ENCODE measurements around the gene CDYL.

The CDYL gene

GRCh38 chr6:4901386-4902061, 125.3 kb downstream of the CDYL start:
- CTCF ChIA-PET = interaction anchor here (0.6 kb wide), 1 partner anchor 24 kb away, joined by 3 read pairs; no protein-coding TSS in a partner anchor
- Histone ChIP-seq H3K36me3 (ENCODE audit: control insufficient read depth in 4 of 4, insufficient read depth in 4 of 4, low read length in 3 of 4) (peaks cover 11 to 49% (median 22%) of the 10 kb centered on the region in 4 experiments), H3K27me3 (replicated peaks in 2 of 5; ENCODE audit: control insufficient read depth in 4 of 5, insufficient read depth in 5 of 5, low read length in 4 of 5) (no peaks in the 10 kb centered on the region), H3K4me3 (ENCODE audit: control insufficient read depth in 1 of 7, extremely low read depth in 1 of 7, insufficient read depth in 4 of 7, low read depth in 2 of 7, low read length in 6 of 7) (no peak overlapping the region), H3K27ac (ENCODE audit: insufficient read depth in 1 of 2, low read depth in 1 of 2, low read length in 2 of 2, poor library complexity in 1 of 2, severe bottlenecking in 2 of 2) (no peak overlapping the region), H3K9me3 (ENCODE audit: control extremely low read depth in 1 of 5, control insufficient read depth in 4 of 5, insufficient read depth in 2 of 5, low read depth in 1 of 5, low read length in 4 of 5) (peaks cover 0 to 16% (median 4%) of the 10 kb centered on the region in 5 experiments), H3K4me1 (ENCODE audit: control extremely low read depth in 1 of 4, control insufficient read depth in 4 of 4, insufficient read depth in 4 of 4, low read length in 3 of 4) (peaks cover 5 to 26% (median 14%) of the 10 kb centered on the region in 4 experiments)
- POLR2A ChIA-PET = interaction anchor here (0.7 kb wide), 1 partner anchor 15 kb away, joined by 3 read pairs; no protein-coding TSS in a partner anchor
- WGBS (ENCODE audit: insufficient coverage) = 82% methylated on average over 3 of the region's 8 CpGs
- no peak for DNase-seq

GRCh38 chr6:4902363-4902762, 126.2 kb downstream of the CDYL start:
- Histone ChIP-seq H3K9me3 (ENCODE audit: control extremely low read depth in 1 of 5, control insufficient read depth in 4 of 5, insufficient read depth in 2 of 5, low read depth in 1 of 5, low read length in 4 of 5) (peaks cover 0 to 16% (median 4%) of the 10 kb centered on the region in 5 experiments), H3K4me1 (ENCODE audit: control extremely low read depth in 1 of 4, control insufficient read depth in 4 of 4, insufficient read depth in 4 of 4, low read length in 3 of 4) (peaks cover 12 to 34% (median 20%) of the 10 kb centered on the region in 4 experiments), H3K27ac (ENCODE audit: insufficient read depth in 1 of 2, low read depth in 1 of 2, low read length in 2 of 2, poor library complexity in 1 of 2, severe bottlenecking in 2 of 2) (no peak overlapping the region), H3K27me3 (replicated peaks in 2 of 5; ENCODE audit: control insufficient read depth in 4 of 5, insufficient read depth in 5 of 5, low read length in 4 of 5) (no peaks in the 10 kb centered on the region), H3K4me3 (ENCODE audit: control insufficient read depth in 1 of 7, extremely low read depth in 1 of 7, insufficient read depth in 4 of 7, low read depth in 2 of 7, low read length in 6 of 7) (no peak overlapping the region), H3K36me3 (ENCODE audit: control insufficient read depth in 4 of 4, insufficient read depth in 4 of 4, low read length in 3 of 4) (peaks cover 11 to 45% (median 19%) of the 10 kb centered on the region in 4 experiments)
- POLR2A ChIA-PET = interaction anchor here (0.7 kb wide), 1 partner anchor 15 kb away, joined by 3 read pairs; no protein-coding TSS in a partner anchor
- CTCF ChIA-PET = no interaction called here
- WGBS (ENCODE audit: insufficient coverage) = 44% methylated on average over 2 of the region's 2 CpGs
- peak in 2 of 3 donors; percentile 68 to 80 for DNase-seq

GRCh38 chr6:4903121-4903520, 126.9 kb downstream of the CDYL start:
- Histone ChIP-seq H3K27me3 (replicated peaks in 2 of 5; ENCODE audit: control insufficient read depth in 4 of 5, insufficient read depth in 5 of 5, low read length in 4 of 5) (no peaks in the 10 kb centered on the region), H3K9me3 (ENCODE audit: control extremely low read depth in 1 of 5, control insufficient read depth in 4 of 5, insufficient read depth in 2 of 5, low read depth in 1 of 5, low read length in 4 of 5) (peaks cover 0 to 16% (median 4%) of the 10 kb centered on the region in 5 experiments), H3K4me3 (ENCODE audit: control insufficient read depth in 1 of 7, extremely low read depth in 1 of 7, insufficient read depth in 4 of 7, low read depth in 2 of 7, low read length in 6 of 7) (no peak overlapping the region), H3K4me1 (ENCODE audit: control extremely low read depth in 1 of 4, control insufficient read depth in 4 of 4, insufficient read depth in 4 of 4, low read length in 3 of 4) (peaks cover 19 to 42% (median 27%) of the 10 kb centered on the region in 4 experiments), H3K36me3 (ENCODE audit: control insufficient read depth in 4 of 4, insufficient read depth in 4 of 4, low read length in 3 of 4) (peaks cover 10 to 41% (median 16%) of the 10 kb centered on the region in 4 experiments), H3K27ac (ENCODE audit: insufficient read depth in 1 of 2, low read depth in 1 of 2, low read length in 2 of 2, poor library complexity in 1 of 2, severe bottlenecking in 2 of 2) (no peak overlapping the region)
- CTCF ChIA-PET = no interaction called here
- POLR2A ChIA-PET = no interaction called here
- 88% methylated on average over 6 of the region's 9 CpGs for WGBS (ENCODE audit: insufficient coverage)
- DNase-seq = no peak

- ChIA-PET CTCF (no interaction called here), POLR2A (no interaction called here)
- Histone ChIP-seq H3K4me3 (ENCODE audit: control insufficient read depth in 1 of 7, extremely low read depth in 1 of 7, insufficient read depth in 4 of 7, low read depth in 2 of 7, low read length in 6 of 7) (no peak overlapping the region), H3K9me3 (ENCODE audit: control extremely low read depth in 1 of 5, control insufficient read depth in 4 of 5, insufficient read depth in 2 of 5, low read depth in 1 of 5, low read length in 4 of 5) (peaks cover 0 to 10% (median 1%) of the 10 kb centered on the region in 5 experiments), H3K36me3 (ENCODE audit: control insufficient read depth in 4 of 4, insufficient read depth in 4 of 4, low read length in 3 of 4) (peaks cover 5 to 38% (median 9%) of the 10 kb centered on the region in 4 experiments), H3K27me3 (replicated peaks in 2 of 5; ENCODE audit: control insufficient read depth in 4 of 5, insufficient read depth in 5 of 5, low read length in 4 of 5) (no peaks in the 10 kb centered on the region), H3K4me1 (ENCODE audit: control extremely low read depth in 1 of 4, control insufficient read depth in 4 of 4, insufficient read depth in 4 of 4, low read length in 3 of 4) (peaks cover 21 to 45% (median 29%) of the 10 kb centered on the region in 4 experiments), H3K27ac (ENCODE audit: insufficient read depth in 1 of 2, low read depth in 1 of 2, low read length in 2 of 2, poor library complexity in 1 of 2, severe bottlenecking in 2 of 2) (no peak overlapping the region)
- DNase-seq = no peak
- WGBS (ENCODE audit: insufficient coverage) = 94% methylated on average over 11 of the region's 12 CpGs
Observed at GRCh38 chr6:4903751-4904370, 127.7 kb downstream of the CDYL start.

- peaks cover 21 to 45% (median 29%) of the 10 kb centered on the region in 4 experiments for H3K4me1 ChIP-seq (ENCODE audit: control extremely low read depth in 1 of 4, control insufficient read depth in 4 of 4, insufficient read depth in 4 of 4, low read length in 3 of 4)
- H3K4me3 ChIP-seq (ENCODE audit: control insufficient read depth in 1 of 7, extremely low read depth in 1 of 7, insufficient read depth in 4 of 7, low read depth in 2 of 7, low read length in 6 of 7) = no peak overlapping the region
- H3K9me3 ChIP-seq (ENCODE audit: control extremely low read depth in 1 of 5, control insufficient read depth in 4 of 5, insufficient read depth in 2 of 5, low read depth in 1 of 5, low read length in 4 of 5) = peaks cover 0 to 4% (median 0%) of the 10 kb centered on the region in 5 experiments
- peaks cover 5 to 36% (median 7%) of the 10 kb centered on the region in 4 experiments for H3K36me3 ChIP-seq (ENCODE audit: control insufficient read depth in 4 of 4, insufficient read depth in 4 of 4, low read length in 3 of 4)
- H3K27ac ChIP-seq (ENCODE audit: insufficient read depth in 1 of 2, low read depth in 1 of 2, low read length in 2 of 2, poor library complexity in 1 of 2, severe bottlenecking in 2 of 2) = no peak overlapping the region
- POLR2A ChIA-PET = no interaction called here
- CTCF ChIA-PET = no interaction called here
- H3K27me3 ChIP-seq (replicated peaks in 2 of 5; ENCODE audit: control insufficient read depth in 4 of 5, insufficient read depth in 5 of 5, low read length in 4 of 5) = no peaks in the 10 kb centered on the region
- over 99% methylated on average over 11 of the region's 12 CpGs for WGBS (ENCODE audit: insufficient coverage)
- no peak for DNase-seq
Observed at GRCh38 chr6:4904461-4905025, 128.3 kb downstream of the CDYL start.

GRCh38 chr6:4905826-4906225, 129.6 kb downstream of the CDYL start:
- ChIA-PET POLR2A (no interaction called here), CTCF (interaction anchor here (1.0 to 3.2 kb wide), 2 partner anchors 10 kb away, joined by 3 to 8 read pairs; no protein-coding TSS in a partner anchor)
- Histone ChIP-seq H3K36me3 (ENCODE audit: control insufficient read depth in 4 of 4, insufficient read depth in 4 of 4, low read length in 3 of 4) (peaks cover 2 to 38% (median 10%) of the 10 kb centered on the region in 4 experiments), H3K27ac (ENCODE audit: insufficient read depth in 1 of 2, low read depth in 1 of 2, low read length in 2 of 2, poor library complexity in 1 of 2, severe bottlenecking in 2 of 2) (peak overlapping the region in 1 of 2 experiments; percentile 74), H3K4me3 (ENCODE audit: control insufficient read depth in 1 of 7, extremely low read depth in 1 of 7, insufficient read depth in 4 of 7, low read depth in 2 of 7, low read length in 6 of 7) (peak overlapping the region in 2 of 7 experiments; percentile 72 to 79), H3K4me1 (ENCODE audit: control extremely low read depth in 1 of 4, control insufficient read depth in 4 of 4, insufficient read depth in 4 of 4, low read length in 3 of 4) (peaks cover 21 to 43% (median 29%) of the 10 kb centered on the region in 4 experiments), H3K9me3 (ENCODE audit: control extremely low read depth in 1 of 5, control insufficient read depth in 4 of 5, insufficient read depth in 2 of 5, low read depth in 1 of 5, low read length in 4 of 5) (no peaks in the 10 kb centered on the region), H3K27me3 (replicated peaks in 2 of 5; ENCODE audit: control insufficient read depth in 4 of 5, insufficient read depth in 5 of 5, low read length in 4 of 5) (no peaks in the 10 kb centered on the region)
- no CpG with 5 or more reads among the region's 3 CpGs for WGBS (ENCODE audit: insufficient coverage)
- DNase-seq = peak in 2 of 3 donors; percentile 29 to 52

Measured in common myeloid progenitor, CD34-positive (primary cell).